SU-DHL-6 (cell line): ENCODE results near the gene ZNF737.
"Not testable (repeated sequence)": the region's sequence is repeated elsewhere in the genome, so short reads cannot be mapped to it uniquely, and the experiment has no call there.

Experiments used
- H2AFZ ChIP-seq: fragments of 200-600 bp; sonication (generic); 2 replicates; pipeline ENCODE4 v1.6.1; 2014; ENCODE audit warnings: low read depth, mild to moderate bottlenecking, moderate library complexity, mixed read lengths, antibody characterized with exemption, low read length; ENCODE audit not compliant: severe bottlenecking
- H3F3A ChIP-seq: fragments of 200-600 bp; shearing (Covaris generic); 2 replicates; pipeline ENCODE4 v1.6.0; 2016; ENCODE audit warnings: antibody characterized with exemption, mild to moderate bottlenecking; ENCODE audit not compliant: insufficient read depth
- H3K27ac ChIP-seq: fragments of 200-600 bp; sonication (generic); 2 replicates; pipeline ENCODE4 v1.5.1; 2016; ENCODE audit warnings: low read depth, mild to moderate bottlenecking, low read length, moderate library complexity, mixed read lengths
- H3K27me3 ChIP-seq: fragments of 200-600 bp; sonication (generic), shearing (Covaris generic); 2 replicates; pipeline ENCODE4 v1.6.0; 2014; ENCODE audit warnings: mild to moderate bottlenecking, low read length
- H3K36me3 ChIP-seq: fragments of 200-600 bp; sonication (generic); 2 replicates; pipeline ENCODE4 v1.6.1; 2014; ENCODE audit warnings: mild to moderate bottlenecking, low read length, mixed read lengths
- H3K4me2 ChIP-seq: fragments of 300-600, 200-600 bp; shearing (Covaris generic), sonication (generic); 2 replicates; pipeline ENCODE4 v1.6.0; 2014; ENCODE audit warnings: low read length, low read depth, mild to moderate bottlenecking; ENCODE audit not compliant: poor library complexity, severe bottlenecking
- H3K4me3 ChIP-seq: fragments of 200-600 bp; sonication (generic); 2 replicates; pipeline ENCODE4 v1.5.1; 2014; ENCODE audit warnings: antibody characterized with exemption, low read length, mild to moderate bottlenecking, mixed read lengths; ENCODE audit not compliant: insufficient read depth, poor library complexity, severe bottlenecking
- H3K79me2 ChIP-seq: fragments of 200-600 bp; sonication (generic); 2 replicates; pipeline ENCODE4 v1.6.1; 2014; ENCODE audit warnings: mild to moderate bottlenecking, low read length, moderate library complexity; ENCODE audit not compliant: insufficient read depth
- H3K9ac ChIP-seq: fragments of 200-600 bp; sonication (generic); 2 replicates; pipeline ENCODE4 v1.7.0; 2014; ENCODE audit warnings: mild to moderate bottlenecking, low read length
- H3K9me2 ChIP-seq: fragments of 200-600 bp; sonication (generic); replicated peaks from 2 replicates; pipeline ENCODE4 v1.6.1; 2014; ENCODE audit warnings: low read length; ENCODE audit not compliant: insufficient read depth
- H3K9me3 ChIP-seq: fragments of 200-600 bp; sonication (generic); 2 replicates; pipeline ENCODE4 v1.6.1; 2014; ENCODE audit warnings: low read length, mixed read lengths; ENCODE audit not compliant: insufficient read depth
- H4K20me1 ChIP-seq: fragments of 200-600 bp; sonication (generic); 2 replicates; pipeline ENCODE4 v1.6.1; 2014; ENCODE audit warnings: low read depth, mild to moderate bottlenecking, antibody characterized with exemption, low read length, moderate library complexity, mixed read lengths
- CTCF ChIP-seq: fragments of 200-600 bp; sonication (generic); IDR thresholded peaks from one replicate; pipeline ENCODE4 v1.5.1; 2017; ENCODE audit warnings: antibody characterized with exemption, mild to moderate bottlenecking, low read length, moderate library complexity; ENCODE audit not compliant: insufficient read depth, poor library complexity, severe bottlenecking
- EZH2phosphoT487 ChIP-seq: fragments of 200-600 bp; sonication (generic), shearing (Covaris generic); conservative IDR thresholded peaks from 2 replicates; pipeline ENCODE4 v1.6.1; 2018; ENCODE audit warnings: mild to moderate bottlenecking, antibody characterized with exemption, low read length, moderate library complexity, mixed read lengths

The ZNF737 gene

GRCh38 chr19:20565321-20566018, at the start of gene ZNF737:
ZNF737 (minus strand) TSS chr19:20565781; CDS start chr19:20565640, 141 bp downstream.
- no peaks in the 10 kb centered on the region for H3K27me3 ChIP-seq
- H3K9me2 ChIP-seq: no peaks in the 10 kb centered on the region
- TF ChIP-seq EZH2phosphoT487 (no peak), CTCF (no peak)
- peaks cover 6% of the 10 kb centered on the region; the same call in 1 of the 2 replicates for H3K9me3 ChIP-seq
- peak within 1 kb of the TSS; percentile 59 for H2AFZ ChIP-seq
- peaks cover 46% of the 10 kb centered on the region for H3K79me2 ChIP-seq
- peak within 1 kb of the TSS; percentile 75 for H3K9ac ChIP-seq
- H3K36me3 ChIP-seq: peaks cover 29% of the 10 kb centered on the region
- peak within 1 kb of the TSS; percentile 70 for H3K4me2 ChIP-seq
- peaks cover 7% of the 10 kb centered on the region; the same call in 1 of the 2 replicates for H3F3A ChIP-seq
- H3K4me3 ChIP-seq: peak within 1 kb of the TSS; percentile 82
- peak within 1 kb of the TSS; percentile 83 for H3K27ac ChIP-seq
- H4K20me1 ChIP-seq: no peaks in the 10 kb centered on the region

- H3K9ac ChIP-seq, H3K4me2 ChIP-seq, H3K4me3 ChIP-seq, H4K20me1 ChIP-seq, H3K36me3 ChIP-seq, H3K79me2 ChIP-seq, H3K27ac ChIP-seq, H3K9me3 ChIP-seq, H2AFZ ChIP-seq, H3F3A ChIP-seq, H3K27me3 ChIP-seq, H3K9me2 ChIP-seq: not testable (repeated sequence)
Observed at GRCh38 chr19:20614971-20615370, 49.4 kb upstream of the ZNF737 start.

DNA sequence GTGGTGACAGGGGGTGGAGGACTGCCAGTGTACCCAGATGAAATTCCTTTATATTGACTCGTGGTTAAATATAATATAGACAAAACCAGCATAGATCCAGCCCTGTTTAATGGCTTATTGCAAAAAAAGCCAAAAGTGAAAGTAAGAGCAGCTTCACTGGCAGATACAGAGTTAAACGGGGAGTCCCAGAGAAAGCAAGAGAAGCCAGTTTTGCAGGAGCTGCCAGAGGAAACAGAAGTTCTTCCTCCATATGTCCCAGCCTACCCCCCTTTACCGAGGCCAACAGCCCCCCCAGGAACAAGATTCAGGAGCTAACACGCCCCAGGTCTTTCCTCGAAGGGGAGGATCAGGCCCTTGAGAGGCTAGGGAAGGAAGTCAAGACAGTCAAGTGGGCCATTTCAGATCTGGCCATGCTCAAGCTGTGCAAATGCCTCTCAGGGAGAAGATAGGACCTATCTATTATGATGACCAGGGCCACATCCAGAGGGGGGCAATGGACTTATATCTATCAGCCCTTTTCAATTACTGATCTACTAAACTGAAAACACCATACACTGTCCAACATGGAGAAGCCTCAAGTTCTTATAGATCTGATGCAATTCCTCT, 47.2 kb upstream of the ZNF737 start:
- no peaks in the 10 kb centered on the region for H3K36me3 ChIP-seq
- H3F3A ChIP-seq: no peaks in the 10 kb centered on the region
- no peak overlapping the region for H3K9ac ChIP-seq
- no peaks in the 10 kb centered on the region for H3K9me2 ChIP-seq
- H3K9me3 ChIP-seq: no peaks in the 10 kb centered on the region
- H3K4me3 ChIP-seq: no peak overlapping the region
- no peak for TF ChIP-seq EZH2phosphoT487
- no peak for TF ChIP-seq CTCF
- H3K79me2 ChIP-seq: no peaks in the 10 kb centered on the region
- no peak overlapping the region for H2AFZ ChIP-seq
- no peak overlapping the region for H3K27ac ChIP-seq
- H4K20me1 ChIP-seq: no peaks in the 10 kb centered on the region
- H3K27me3 ChIP-seq: no peaks in the 10 kb centered on the region
- no peak overlapping the region for H3K4me2 ChIP-seq

GRCh38 chr19:20611866-20612265, 46.3 kb upstream of the ZNF737 start:
- no peaks in the 10 kb centered on the region for H3K36me3 ChIP-seq
- no peak overlapping the region for H2AFZ ChIP-seq
- TF ChIP-seq CTCF: no peak
- TF ChIP-seq EZH2phosphoT487: no peak
- no peaks in the 10 kb centered on the region for H3K79me2 ChIP-seq
- H3K9me2 ChIP-seq: no peaks in the 10 kb centered on the region
- H3K9me3 ChIP-seq: no peaks in the 10 kb centered on the region
- no peaks in the 10 kb centered on the region for H3F3A ChIP-seq
- no peak overlapping the region for H3K9ac ChIP-seq
- no peak overlapping the region for H3K27ac ChIP-seq
- no peaks in the 10 kb centered on the region for H3K27me3 ChIP-seq
- H4K20me1 ChIP-seq: no peaks in the 10 kb centered on the region
- H3K4me3 ChIP-seq: no peak overlapping the region
- no peak overlapping the region for H3K4me2 ChIP-seq
